ENCODE results near the gene TDRKH. TPM values are rescaled to one million over a fixed set of nuclear protein-coding genes. Genes with fewer than 3 reads are reported as not detected.
"Not testable (repeated sequence)": the region's sequence is repeated elsewhere in the genome, so short reads cannot be mapped to it uniquely, and the experiment has no call there.

Gene TDRKH
- total RNA-seq, 2 donors from 2014 or later: 2.6 to 4.0 TPM

DNA sequence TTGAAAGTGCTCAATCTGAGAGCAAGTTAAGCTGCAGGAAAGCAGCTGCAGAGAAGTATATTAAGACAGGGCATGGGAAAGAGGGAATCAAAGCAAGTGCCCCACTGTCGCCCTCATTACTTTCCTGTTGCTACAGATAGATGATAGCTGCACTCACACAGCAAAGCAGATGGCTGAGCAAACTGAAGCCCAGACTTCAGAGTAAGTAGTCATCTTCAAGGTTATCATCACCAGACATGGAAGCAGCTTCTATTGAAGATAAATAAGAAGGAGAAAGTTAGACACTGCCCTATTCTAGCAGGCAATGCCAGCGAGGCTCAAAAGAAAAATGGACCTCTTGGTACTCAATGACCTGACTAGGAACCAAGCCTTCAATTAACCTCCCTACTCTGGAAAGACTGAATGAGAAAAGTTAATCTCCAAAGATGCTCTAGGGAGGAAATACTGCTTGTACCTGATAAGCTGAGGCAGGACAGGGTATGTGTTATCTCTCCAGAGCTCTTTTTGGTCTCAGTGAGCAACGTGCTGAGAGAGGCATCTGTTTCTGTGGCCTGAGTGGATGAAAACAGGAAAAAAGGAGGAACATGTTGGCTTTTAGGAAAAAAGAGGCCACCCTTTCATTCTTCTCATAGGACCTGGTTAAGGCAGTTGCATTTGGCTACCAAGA is 15.9 kb downstream of the TDRKH start:
- DNase-seq (no peak), ATAC-seq (no peak)
- Histone ChIP-seq H3K27ac (no peak overlapping the region), H3K4me3 (no peak overlapping the region), H3K4me1 (no peaks in the 10 kb centered on the region), H3K27me3 (no peaks in the 10 kb centered on the region), H3K9me3 (no peaks in the 10 kb centered on the region), H3K36me3 (replicated peaks in 1 of 2; ENCODE audit: insufficient read depth in 1 of 2, low read depth in 2 of 2) (peaks cover 0 to 6% of the 10 kb centered on the region in 2 donors)
- 64 to 77% methylated on average over 3 of the region's 3 CpGs for WGBS, 2 donors
- TF ChIP-seq POLR2A (IDR thresholded peaks at IDR 0.05): no peak
- TF ChIP-seq, protein P1, sequence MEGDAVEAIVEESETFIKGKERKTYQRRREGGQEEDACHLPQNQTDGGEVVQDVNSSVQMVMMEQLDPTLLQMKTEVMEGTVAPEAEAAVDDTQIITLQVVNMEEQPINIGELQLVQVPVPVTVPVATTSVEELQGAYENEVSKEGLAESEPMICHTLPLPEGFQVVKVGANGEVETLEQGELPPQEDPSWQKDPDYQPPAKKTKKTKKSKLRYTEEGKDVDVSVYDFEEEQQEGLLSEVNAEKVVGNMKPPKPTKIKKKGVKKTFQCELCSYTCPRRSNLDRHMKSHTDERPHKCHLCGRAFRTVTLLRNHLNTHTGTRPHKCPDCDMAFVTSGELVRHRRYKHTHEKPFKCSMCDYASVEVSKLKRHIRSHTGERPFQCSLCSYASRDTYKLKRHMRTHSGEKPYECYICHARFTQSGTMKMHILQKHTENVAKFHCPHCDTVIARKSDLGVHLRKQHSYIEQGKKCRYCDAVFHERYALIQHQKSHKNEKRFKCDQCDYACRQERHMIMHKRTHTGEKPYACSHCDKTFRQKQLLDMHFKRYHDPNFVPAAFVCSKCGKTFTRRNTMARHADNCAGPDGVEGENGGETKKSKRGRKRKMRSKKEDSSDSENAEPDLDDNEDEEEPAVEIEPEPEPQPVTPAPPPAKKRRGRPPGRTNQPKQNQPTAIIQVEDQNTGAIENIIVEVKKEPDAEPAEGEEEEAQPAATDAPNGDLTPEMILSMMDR (IDR thresholded peaks at IDR 0.05): no peak
- intact Hi-C loops (cut with DNase I): no loop called here

DNA sequence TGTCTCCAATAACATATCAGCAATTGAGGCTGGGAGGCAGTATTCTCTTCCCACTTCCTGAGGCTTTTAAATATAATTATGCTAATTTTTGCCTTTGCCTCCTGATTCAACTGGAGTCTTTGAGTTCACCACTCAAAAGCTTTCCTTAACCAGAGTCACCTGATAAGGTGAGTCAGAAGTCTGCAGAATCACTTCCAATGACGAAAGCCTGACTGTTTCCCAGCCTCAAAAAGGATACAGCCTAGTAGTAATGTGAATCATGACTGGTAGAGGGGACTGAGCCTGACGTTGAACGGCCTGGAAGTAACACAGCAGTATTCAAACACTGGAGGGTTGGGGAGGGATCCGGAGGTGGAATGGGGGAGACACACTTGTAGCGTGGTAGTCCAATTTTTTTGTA is 16.6 kb downstream of the TDRKH start:
- no peak overlapping the region for H3K27ac ChIP-seq
- TF ChIP-seq, protein P1 (IDR thresholded peaks at IDR 0.05): no peak
- TF ChIP-seq POLR2A (IDR thresholded peaks at IDR 0.05): no peak
- DNase-seq (no peak), ATAC-seq (no peak)
- H3K4me1 ChIP-seq: no peaks in the 10 kb centered on the region
- intact Hi-C loops (cut with DNase I): no loop called here
- no peaks in the 10 kb centered on the region for H3K9me3 ChIP-seq
- no peak overlapping the region for H3K4me3 ChIP-seq
- H3K36me3 ChIP-seq (replicated peaks in 1 of 2; ENCODE audit: insufficient read depth in 1 of 2, low read depth in 2 of 2): peaks cover 0 to 6% of the 10 kb centered on the region in 2 donors
- WGBS, 2 donors: 69 to 72% methylated on average over 5 of the region's 5 CpGs
- no peaks in the 10 kb centered on the region for H3K27me3 ChIP-seq

GRCh38 chr1:151769270-151769669 is 21.0 kb downstream of the TDRKH start:
- H3K4me3 ChIP-seq, DNase-seq, H3K27ac ChIP-seq: not testable (repeated sequence)

DNA sequence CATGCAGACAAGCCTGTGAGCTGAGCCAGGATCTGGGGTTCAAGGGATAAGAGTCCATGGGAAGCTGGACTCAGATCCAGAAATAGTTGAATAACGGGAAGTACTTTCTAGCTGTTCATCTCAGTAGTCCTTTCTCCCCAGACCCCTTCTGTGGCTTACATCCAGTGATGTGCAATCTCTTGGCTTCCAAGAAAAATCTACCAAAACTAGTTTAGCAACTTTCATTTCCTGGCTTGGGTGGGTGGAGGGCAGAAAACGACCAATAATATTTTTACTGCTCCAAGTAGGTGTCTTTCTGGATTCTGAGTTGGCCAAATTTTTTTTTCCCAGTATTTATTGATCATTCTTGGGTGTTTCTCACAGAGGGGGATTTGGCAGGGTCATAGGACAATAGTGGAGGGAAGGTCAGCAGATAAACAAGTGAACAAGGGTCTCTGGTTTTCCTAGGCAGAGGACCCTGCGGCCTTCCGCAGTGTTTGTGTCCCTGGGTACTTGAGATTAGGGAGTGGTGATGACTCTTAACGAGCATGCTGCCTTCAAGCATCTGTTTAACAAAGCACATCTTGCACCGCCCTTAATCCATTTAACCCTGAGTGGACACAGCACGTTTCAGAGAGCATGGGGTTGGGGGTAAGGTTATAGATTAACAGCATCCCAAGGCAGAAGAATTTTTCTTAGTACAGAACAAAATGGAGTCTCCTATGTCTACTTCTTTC is 21.8 kb downstream of the TDRKH start:
- DNase-seq: peak in 3 of 4 donors; percentile 8 to 28 (median 25)
- H3K4me1 ChIP-seq: peaks cover 19% of the 10 kb centered on the region
- ATAC-seq: peak; percentile 65
- H3K36me3 ChIP-seq (replicated peaks in 1 of 2; ENCODE audit: insufficient read depth in 1 of 2, low read depth in 2 of 2); H3K4me3 ChIP-seq; H3K27me3 ChIP-seq; intact Hi-C loops (cut with DNase I); H3K9me3 ChIP-seq: not testable (repeated sequence)
- H3K27ac ChIP-seq: peak overlapping the region in 2 of 4 donors; percentile 39 to 42
- 26 to 27% methylated on average over 2 of the region's 7 CpGs for WGBS, 2 donors

More at GRCh38 chr1:151769270-151769669, 21.0 kb downstream of the TDRKH start:
- H3K9me3 ChIP-seq; intact Hi-C loops (cut with DNase I); ATAC-seq; H3K27me3 ChIP-seq; H3K36me3 ChIP-seq (replicated peaks in 1 of 2; ENCODE audit: insufficient read depth in 1 of 2, low read depth in 2 of 2): not testable (repeated sequence)
- WGBS, 2 donors: 87% methylated on average over 19 of the region's 34 CpGs; no CpG with 5 or more reads in 1 of the 2 donors
- peaks cover 14% of the 10 kb centered on the region for H3K4me1 ChIP-seq

- Histone ChIP-seq H3K9me3 (no peaks in the 10 kb centered on the region), H3K27ac (peak overlapping the region in 3 of 4 donors; percentile 87 to 91 (median 91)), H3K36me3 (replicated peaks in 1 of 2; ENCODE audit: insufficient read depth in 1 of 2, low read depth in 2 of 2) (peaks cover 0 to 6% of the 10 kb centered on the region in 2 donors), H3K27me3 (no peaks in the 10 kb centered on the region), H3K4me3 (peak overlapping the region; percentile 79 to 97), H3K4me1 (peaks cover 25% of the 10 kb centered on the region)
- DNase-seq (no peak), ATAC-seq (peak; percentile 3)
- WGBS, 2 donors: 33 to 49% methylated on average over 10 of the region's 10 CpGs
- intact Hi-C loops (cut with DNase I): no loop called here
- TF ChIP-seq, protein P1 (IDR thresholded peaks at IDR 0.05): no peak
Observed at GRCh38 chr1:151763990-151764389, 26.3 kb downstream of the TDRKH start.

All from body of pancreas (tissue), 4 donors.